HG02973 (cell line): ENCODE measurements around the gene LRRC4C.

Experiments used
- ATAC-seq: cut with Tn5 transposase; IDR thresholded peaks from one replicate; pipeline ENCODE4 v1.9.1; 2021; ENCODE audit warnings: moderate library complexity; ENCODE audit not compliant: unreplicated experiment

LRRC4C gene

GRCh38 chr11:40732132-40732531 lies 727.3 kb downstream of the LRRC4C start:
- ATAC-seq = no peak

GRCh38 chr11:40722179-40722795 lies 737.2 kb downstream of the LRRC4C start:
- ATAC-seq = no peak

GRCh38 chr11:40716344-40717130 lies 742.9 kb downstream of the LRRC4C start:
- no peak for ATAC-seq

GRCh38 chr11:40713083-40713482 lies 746.4 kb downstream of the LRRC4C start:
- ATAC-seq = no peak

GRCh38 chr11:40701027-40701426 lies 758.4 kb downstream of the LRRC4C start:
- ATAC-seq = no peak

- no peak for ATAC-seq
Observed at GRCh38 chr11:40689823-40690222, 769.6 kb downstream of the LRRC4C start.

GRCh38 chr11:40688369-40688768 lies 771.1 kb downstream of the LRRC4C start:
- no peak for ATAC-seq

GRCh38 chr11:40686765-40687164 lies 772.7 kb downstream of the LRRC4C start:
- no peak for ATAC-seq

- no peak for ATAC-seq
Observed at GRCh38 chr11:40683010-40683409, 776.4 kb downstream of the LRRC4C start.

- no peak for ATAC-seq
Observed at GRCh38 chr11:40679276-40679675, 780.2 kb downstream of the LRRC4C start.

- ATAC-seq = no peak
Observed at GRCh38 chr11:40647295-40647694, 812.2 kb downstream of the LRRC4C start.

GRCh38 chr11:40642284-40642683 lies 817.2 kb downstream of the LRRC4C start:
- no peak for ATAC-seq

- ATAC-seq = no peak
Observed at GRCh38 chr11:40619654-40620053, 839.8 kb downstream of the LRRC4C start.

GRCh38 chr11:40606800-40607199 lies 852.7 kb downstream of the LRRC4C start:
- ATAC-seq = no peak

- no peak for ATAC-seq
Observed at GRCh38 chr11:40602866-40603552, 856.4 kb downstream of the LRRC4C start.

- ATAC-seq = no peak
Observed at GRCh38 chr11:40597546-40598113, 861.8 kb downstream of the LRRC4C start.

GRCh38 chr11:40573254-40573891 lies 886.1 kb downstream of the LRRC4C start:
- no peak for ATAC-seq

GRCh38 chr11:40569947-40570531 lies 889.4 kb downstream of the LRRC4C start:
- no peak for ATAC-seq

GRCh38 chr11:40567392-40567791 lies 892.1 kb downstream of the LRRC4C start:
- no peak for ATAC-seq

GRCh38 chr11:40544162-40544561 lies 915.3 kb downstream of the LRRC4C start:
- no peak for ATAC-seq

GRCh38 chr11:40542821-40543220 lies 916.6 kb downstream of the LRRC4C start:
- no peak for ATAC-seq
